Measurements from ENCODE around the gene SBNO2. TPM values are rescaled to one million over a fixed set of nuclear protein-coding genes. Genes with fewer than 3 reads are reported as not detected.
A peak's percentile ranks its signal among the peaks of the same experiment; 100 is the strongest.

Gene SBNO2
- total RNA-seq, 1 experiment from 2014 or later: 46.3 TPM

- WGBS (ENCODE audit: extremely low coverage, insufficient read length, low lambda C conversion rate): no CpG with 5 or more reads among the region's 39 CpGs
- Histone ChIP-seq H3K56ac (ENCODE audit: insufficient read length, low read depth, low read length) (no peak overlapping the region), H2AFZ (ENCODE audit: low read length) (no peak overlapping the region), H4K91ac (ENCODE audit: insufficient read length, low read depth, low read length) (no peak overlapping the region), H4K20me1 (ENCODE audit: control insufficient read depth, insufficient read depth, insufficient read length) (no peaks in the 10 kb centered on the region), H3K9ac (ENCODE audit: extremely low read depth, insufficient read length, low read length) (no peak overlapping the region), H4K8ac (replicated peaks; ENCODE audit: insufficient read length, low read depth, low read length) (no peak overlapping the region), H2BK20ac (ENCODE audit: low read depth, low read length, poor library complexity, severe bottlenecking) (no peak overlapping the region), H2BK12ac (ENCODE audit: insufficient read length, low read depth, low read length) (no peak overlapping the region), H3K4ac (ENCODE audit: low read depth, low read length) (no peak overlapping the region), H3K14ac (ENCODE audit: insufficient read depth, low read length) (no peak overlapping the region; the same call in 1 of the 2 replicates), H3T11ph (ENCODE audit: low read length) (no peak overlapping the region), H3K79me2 (ENCODE audit: insufficient read depth, low read length) (peaks cover 37% of the 10 kb centered on the region; the same call in 1 of the 2 replicates), H3K79me1 (ENCODE audit: insufficient read depth, low read depth, low read length, poor library complexity, severe bottlenecking) (peaks cover 5% of the 10 kb centered on the region), H3K23me2 (ENCODE audit: insufficient read length, low read depth, low read length, poor library complexity, severe bottlenecking) (no peaks in the 10 kb centered on the region), H2AK5ac (ENCODE audit: insufficient read length, low read length) (no peak overlapping the region), H3K9me3 (ENCODE audit: control insufficient read depth, low read depth, low read length) (no peaks in the 10 kb centered on the region), H2BK120ac (ENCODE audit: low read depth, low read length, poor library complexity, severe bottlenecking) (no peak overlapping the region), H3K27ac (ENCODE audit: insufficient read length, low read depth, low read length) (no peak overlapping the region), H3K18ac (ENCODE audit: insufficient read length, low read depth, low read length) (no peak overlapping the region), H2BK15ac (ENCODE audit: low read depth, low read length) (no peak overlapping the region), H3K23ac (ENCODE audit: insufficient read length, low read depth, low read length) (no peak overlapping the region), H2BK5ac (ENCODE audit: insufficient read length, low read length) (no peak overlapping the region), H3K4me2 (ENCODE audit: insufficient read depth, insufficient read length, low read length) (no peak overlapping the region), H3K4me1 (ENCODE audit: insufficient read depth, low read length) (no peaks in the 10 kb centered on the region), H3K27me3 (ENCODE audit: insufficient read depth, low read length) (no peaks in the 10 kb centered on the region), H4K5ac (ENCODE audit: insufficient read length, low read depth, low read length) (no peak overlapping the region)
- no peak overlapping the region for H3K4me3 Mint-ChIP-seq
- H3K9me3 Mint-ChIP-seq: no peaks in the 10 kb centered on the region
- DNase-seq: no peak
- H3K27me3 Mint-ChIP-seq (ENCODE audit: low read depth): no peaks in the 10 kb centered on the region
- peaks cover 7 to 25% (median 17%) of the 10 kb centered on the region in 3 experiments for H3K36me3 Mint-ChIP-seq (ENCODE audit: insufficient read depth in 1 of 3, low read depth in 3 of 3)
- peaks cover 27 to 42% of the 10 kb centered on the region in 2 experiments for H3K4me1 Mint-ChIP-seq
- no peak for TF ChIP-seq CTCF (conservative IDR thresholded peaks at IDR 0.05)
- peak overlapping the region; percentile 77 to 98 (median 86); a peak in 6 of 7 replicates for H3K27ac Mint-ChIP-seq
Measured at GRCh38 chr19:1213391-1214286, 39.6 kb upstream of the SBNO2 start.
